Progenitor cell of endocrine pancreas (in vitro differentiated cells): ENCODE measurements around the gene PCLAF. TPM values are rescaled to one million over a fixed set of nuclear protein-coding genes. Genes with fewer than 3 reads are reported as not detected.
"Not testable (repeated sequence)": the region's sequence is repeated elsewhere in the genome, so short reads cannot be mapped to it uniquely, and the experiment has no call there.

ENCODE experiments used
- DNase-seq: peaks from one replicate; pipeline ENCODE4 v3.0.0; 2021; ENCODE audit warnings: low spot score; ENCODE audit not compliant: unreplicated experiment
- H3K27ac Mint-ChIP-seq: 2 replicates; pipeline ENCODE4 v1.8.0; 2021; ENCODE audit warnings: mild to moderate bottlenecking, moderate library complexity, mixed read lengths
- H3K27me3 Mint-ChIP-seq: 2 replicates; pipeline ENCODE4 v1.8.0; 2021; ENCODE audit warnings: mixed read lengths
- H3K36me3 Mint-ChIP-seq: 2 replicates; pipeline ENCODE4 v1.8.0; 2022; ENCODE audit warnings: mixed read lengths; ENCODE audit not compliant: insufficient read depth
- H3K4me1 Mint-ChIP-seq: 2 replicates; pipeline ENCODE4 v1.8.0; 2021; ENCODE audit warnings: low read depth, mixed read lengths
- H3K4me3 Mint-ChIP-seq: 2 replicates; pipeline ENCODE4 v1.8.0; 2021; ENCODE audit warnings: low read depth, mild to moderate bottlenecking, moderate library complexity, mixed read lengths
- H3K9me3 Mint-ChIP-seq: 2 replicates; pipeline ENCODE4 v1.8.0; 2021; ENCODE audit warnings: low read depth, mixed read lengths
- total RNA-seq: library from RNA; stranded (reverse); gene quantifications from 2 replicates; pipeline ENCODE4 v1.2.1, GENCODE V29; 2021
- TF ChIP-seq, protein P1 (sequence below): fragments of 200-600 bp; sonication (generic); IDR thresholded peaks from one replicate; pipeline ENCODE4 v1.5.0; 2021; ENCODE audit warnings: antibody characterized with exemption, mild to moderate bottlenecking; ENCODE audit not compliant: unreplicated experiment

The PCLAF gene
- total RNA-seq, 1 donor from 2014 or later, result 33.7 TPM

- Mint-ChIP-seq H3K27ac (no peak overlapping the region), H3K9me3 (no peaks in the 10 kb centered on the region), H3K36me3 (peaks cover under 1% of the 10 kb centered on the region), H3K27me3 (no peaks in the 10 kb centered on the region), H3K4me1 (peaks cover 20% of the 10 kb centered on the region), H3K4me3 (no peak overlapping the region)
- TF ChIP-seq, protein P1, sequence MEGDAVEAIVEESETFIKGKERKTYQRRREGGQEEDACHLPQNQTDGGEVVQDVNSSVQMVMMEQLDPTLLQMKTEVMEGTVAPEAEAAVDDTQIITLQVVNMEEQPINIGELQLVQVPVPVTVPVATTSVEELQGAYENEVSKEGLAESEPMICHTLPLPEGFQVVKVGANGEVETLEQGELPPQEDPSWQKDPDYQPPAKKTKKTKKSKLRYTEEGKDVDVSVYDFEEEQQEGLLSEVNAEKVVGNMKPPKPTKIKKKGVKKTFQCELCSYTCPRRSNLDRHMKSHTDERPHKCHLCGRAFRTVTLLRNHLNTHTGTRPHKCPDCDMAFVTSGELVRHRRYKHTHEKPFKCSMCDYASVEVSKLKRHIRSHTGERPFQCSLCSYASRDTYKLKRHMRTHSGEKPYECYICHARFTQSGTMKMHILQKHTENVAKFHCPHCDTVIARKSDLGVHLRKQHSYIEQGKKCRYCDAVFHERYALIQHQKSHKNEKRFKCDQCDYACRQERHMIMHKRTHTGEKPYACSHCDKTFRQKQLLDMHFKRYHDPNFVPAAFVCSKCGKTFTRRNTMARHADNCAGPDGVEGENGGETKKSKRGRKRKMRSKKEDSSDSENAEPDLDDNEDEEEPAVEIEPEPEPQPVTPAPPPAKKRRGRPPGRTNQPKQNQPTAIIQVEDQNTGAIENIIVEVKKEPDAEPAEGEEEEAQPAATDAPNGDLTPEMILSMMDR, result no peak
- DNase-seq, result no peak
These were observed 2.5 kb upstream of the PCLAF start for GRCh38 chr15:64383760-64384159.

- not testable (repeated sequence) for DNase-seq, H3K36me3 Mint-ChIP-seq, H3K9me3 Mint-ChIP-seq, H3K27me3 Mint-ChIP-seq
- H3K4me3 Mint-ChIP-seq, result peak overlapping the region; percentile 92
- H3K27ac Mint-ChIP-seq, result peak overlapping the region; percentile 62
- H3K4me1 Mint-ChIP-seq, result peaks cover 11% of the 10 kb centered on the region
These were observed 941 bp downstream of the PCLAF start for GRCh38 chr15:64380130-64380870.

- H3K4me1 Mint-ChIP-seq, result peaks cover 11% of the 10 kb centered on the region
- no peak for DNase-seq
- no peaks in the 10 kb centered on the region for H3K27me3 Mint-ChIP-seq
- H3K9me3 Mint-ChIP-seq, result no peaks in the 10 kb centered on the region
- no peaks in the 10 kb centered on the region for H3K36me3 Mint-ChIP-seq
- H3K27ac Mint-ChIP-seq, result no peak overlapping the region
- TF ChIP-seq, protein P1, result no peak
- H3K4me3 Mint-ChIP-seq, result peak overlapping the region; percentile 71
These were observed 1.9 kb downstream of the PCLAF start for GRCh38 chr15:64379216-64379960.

GRCh38 chr15:64373360-64373759 is 7.9 kb downstream of the PCLAF start:
- H3K4me1 Mint-ChIP-seq, result no peaks in the 10 kb centered on the region
- H3K36me3 Mint-ChIP-seq, result peaks cover 3% of the 10 kb centered on the region
- TF ChIP-seq, protein P1, result no peak
- H3K27ac Mint-ChIP-seq, result no peak overlapping the region
- DNase-seq, result no peak
- H3K9me3 Mint-ChIP-seq, result no peaks in the 10 kb centered on the region
- H3K27me3 Mint-ChIP-seq, result no peaks in the 10 kb centered on the region
- no peak overlapping the region for H3K4me3 Mint-ChIP-seq

- H3K4me1 Mint-ChIP-seq, H3K27me3 Mint-ChIP-seq, H3K36me3 Mint-ChIP-seq, DNase-seq, H3K9me3 Mint-ChIP-seq, H3K27ac Mint-ChIP-seq, H3K4me3 Mint-ChIP-seq: not testable (repeated sequence)
These were observed 9.9 kb downstream of the PCLAF start for GRCh38 chr15:64371383-64371782.

- Mint-ChIP-seq H3K27ac (peak overlapping the region; percentile 37), H3K9me3 (no peaks in the 10 kb centered on the region), H3K36me3 (peaks cover 3% of the 10 kb centered on the region), H3K27me3 (no peaks in the 10 kb centered on the region), H3K4me3 (no peak overlapping the region), H3K4me1 (no peaks in the 10 kb centered on the region)
- TF ChIP-seq, protein P1, result no peak
- DNase-seq, result no peak
These were observed 12.1 kb downstream of the PCLAF start for GRCh38 chr15:64369078-64369607.
